ENCODE measurements around the gene UPK2. TPM values are rescaled to one million over a fixed set of nuclear protein-coding genes. Genes with fewer than 3 reads are reported as not detected.

The UPK2 gene
- polyA plus RNA-seq (ENCODE audit: insufficient read length in 3 of 3): 10 to 100 TPM; 13.4 to 22.5 (median 14.2) TPM
- long read RNA-seq, donor 1, transcript UPK2-201 (5 exons, 916 nt): major isoform, 11 of 11 reads
- long read RNA-seq, donor 1, partial matches to known transcripts: 0 of 11 reads
- long read RNA-seq, donor 1, other reads (novel, unspliced or antisense): 0 of 11 reads
- long read RNA-seq, donor 2, transcript UPK2-201 (5 exons, 916 nt): major isoform, 12 of 12 reads
- long read RNA-seq, donor 2, partial matches to known transcripts: 0 of 12 reads
- long read RNA-seq, donor 2, other reads (novel, unspliced or antisense): 0 of 12 reads
- long read RNA-seq, donor 3, partial matches to known transcripts: 0 of 3 reads
- long read RNA-seq, donor 3, other reads (novel, unspliced or antisense): 0 of 3 reads
- long read RNA-seq, donor 4, transcript UPK2-201 (5 exons, 916 nt): major isoform, 33 of 6,420 reads
- long read RNA-seq, donor 4, partial matches to known transcripts: 6,124 of 6,420 reads
- long read RNA-seq, donor 4, other reads (novel, unspliced or antisense): 263 of 6,420 reads
- long read RNA-seq, donor 5, transcript UPK2-201 (5 exons, 916 nt): major isoform, 5 of 14 reads
- long read RNA-seq, donor 5, partial matches to known transcripts: 9 of 14 reads
- long read RNA-seq, donor 5, other reads (novel, unspliced or antisense): 0 of 14 reads
- long read RNA-seq, donor 6, transcript UPK2-201 (5 exons, 916 nt): major isoform, 5 of 5 reads
- long read RNA-seq, donor 6, partial matches to known transcripts: 0 of 5 reads
- long read RNA-seq, donor 6, other reads (novel, unspliced or antisense): 0 of 5 reads
- long read RNA-seq, donor 7, transcript UPK2-201 (5 exons, 916 nt): major isoform, 46 of 5,626 reads
- long read RNA-seq, donor 7, partial matches to known transcripts: 5,313 of 5,626 reads
- long read RNA-seq, donor 7, other reads (novel, unspliced or antisense): 267 of 5,626 reads
- long read RNA-seq, donor 8: 0 reads
- long read RNA-seq, donor 9: 0 reads
- long read RNA-seq, donor 10, partial matches to known transcripts: 7 of 9 reads
- long read RNA-seq, donor 10, other reads (novel, unspliced or antisense): 0 of 9 reads
- long read RNA-seq, donor 11, transcript UPK2-201 (5 exons, 916 nt): major isoform, 6 of 6 reads
- long read RNA-seq, donor 11, partial matches to known transcripts: 0 of 6 reads
- long read RNA-seq, donor 11, other reads (novel, unspliced or antisense): 0 of 6 reads
- long read RNA-seq, donor 12, transcript UPK2-201 (5 exons, 916 nt): major isoform, 22 of 22 reads
- long read RNA-seq, donor 12, partial matches to known transcripts: 0 of 22 reads
- long read RNA-seq, donor 12, other reads (novel, unspliced or antisense): 0 of 22 reads
- long read RNA-seq, donor 13, partial matches to known transcripts: 0 of 1 reads
- long read RNA-seq, donor 13, other reads (novel, unspliced or antisense): 0 of 1 reads
- long read RNA-seq, donor 14: 0 reads
- long read RNA-seq, donor 15, transcript UPK2-201 (5 exons, 916 nt): major isoform, 14 of 14 reads
- long read RNA-seq, donor 15, partial matches to known transcripts: 0 of 14 reads
- long read RNA-seq, donor 15, other reads (novel, unspliced or antisense): 0 of 14 reads
- long read RNA-seq, donor 16, transcript UPK2-201 (5 exons, 916 nt): major isoform, 12 of 12 reads
- long read RNA-seq, donor 16, partial matches to known transcripts: 0 of 12 reads
- long read RNA-seq, donor 16, other reads (novel, unspliced or antisense): 0 of 12 reads

GRCh38 chr11:118956094-118956846, at the start of gene UPK2:
Gene UPK2, plus strand, starts transcription at chr11:118956298. Its CDS starts 53 bp downstream, at chr11:118956351.
- peak; percentile 74 for DNase-seq

DNA sequence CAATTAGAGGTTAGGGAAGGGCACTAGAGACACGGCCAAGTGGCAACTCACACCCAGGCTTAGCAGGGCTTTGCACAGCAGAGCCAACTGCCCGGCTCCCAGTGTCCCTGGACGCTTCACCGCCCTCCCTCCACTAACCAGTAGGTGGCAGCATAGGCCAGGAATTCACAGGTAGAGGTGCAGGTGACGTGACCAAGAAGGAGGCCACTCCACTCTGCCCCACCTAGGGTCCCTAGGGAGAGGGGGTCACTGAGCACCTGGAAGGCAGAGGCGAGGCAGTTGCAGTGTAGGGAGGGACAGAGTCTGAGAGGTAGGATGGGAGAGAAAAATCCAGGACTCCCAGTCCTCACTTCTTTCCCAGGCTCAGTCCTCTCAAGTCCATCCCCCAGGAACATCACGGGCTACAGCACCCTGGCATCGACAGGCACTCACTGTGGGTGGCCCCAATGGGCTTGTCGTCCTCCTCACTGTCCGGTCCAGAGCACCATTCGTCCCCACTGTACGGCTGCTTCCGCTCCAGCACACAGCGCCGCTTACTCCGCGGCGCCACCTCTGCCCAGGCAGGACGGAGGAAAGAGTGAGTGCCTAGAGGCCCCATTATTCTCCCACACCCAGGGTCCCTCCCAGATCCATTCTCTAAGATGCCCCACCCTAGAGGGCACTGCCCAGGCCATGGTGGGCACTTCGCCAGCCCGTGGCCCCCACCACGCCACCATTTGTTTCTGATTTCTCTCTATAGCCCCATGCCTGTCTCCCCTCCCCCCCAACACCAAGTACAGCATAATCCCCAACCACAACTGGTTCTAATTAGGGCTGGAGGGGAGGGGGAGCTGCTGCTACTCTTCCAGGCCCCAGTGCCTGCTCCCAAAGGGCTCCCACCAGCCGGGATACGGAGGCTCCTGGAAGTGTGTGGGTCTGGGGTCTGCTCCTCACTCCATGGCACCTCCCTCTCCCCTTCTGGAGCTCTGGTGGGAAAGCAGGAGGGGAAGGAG, 48.8 kb upstream of the UPK2 start:
- peak; percentile 81 for DNase-seq

DNA sequence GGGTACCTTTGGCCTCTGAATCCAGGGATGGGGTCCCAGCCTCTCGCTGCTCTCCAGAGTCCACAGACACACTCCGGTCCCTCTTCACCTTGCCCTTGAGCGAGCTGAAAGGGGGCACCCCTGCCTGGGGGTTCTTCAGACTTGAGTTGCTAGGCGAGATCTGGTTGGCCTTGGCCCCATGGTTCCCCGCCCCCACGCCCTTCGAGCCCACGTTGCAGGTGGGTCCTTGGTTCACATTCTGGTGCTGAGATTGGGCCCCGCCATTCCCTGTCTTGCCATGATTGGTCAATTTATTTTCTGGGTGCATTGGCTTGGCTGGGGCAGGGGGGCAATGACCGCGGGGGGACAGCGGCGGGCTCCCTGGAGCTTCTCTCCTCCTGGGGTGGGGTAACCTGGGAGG, 47.8 kb upstream of the UPK2 start:
- DNase-seq: no peak

DNA sequence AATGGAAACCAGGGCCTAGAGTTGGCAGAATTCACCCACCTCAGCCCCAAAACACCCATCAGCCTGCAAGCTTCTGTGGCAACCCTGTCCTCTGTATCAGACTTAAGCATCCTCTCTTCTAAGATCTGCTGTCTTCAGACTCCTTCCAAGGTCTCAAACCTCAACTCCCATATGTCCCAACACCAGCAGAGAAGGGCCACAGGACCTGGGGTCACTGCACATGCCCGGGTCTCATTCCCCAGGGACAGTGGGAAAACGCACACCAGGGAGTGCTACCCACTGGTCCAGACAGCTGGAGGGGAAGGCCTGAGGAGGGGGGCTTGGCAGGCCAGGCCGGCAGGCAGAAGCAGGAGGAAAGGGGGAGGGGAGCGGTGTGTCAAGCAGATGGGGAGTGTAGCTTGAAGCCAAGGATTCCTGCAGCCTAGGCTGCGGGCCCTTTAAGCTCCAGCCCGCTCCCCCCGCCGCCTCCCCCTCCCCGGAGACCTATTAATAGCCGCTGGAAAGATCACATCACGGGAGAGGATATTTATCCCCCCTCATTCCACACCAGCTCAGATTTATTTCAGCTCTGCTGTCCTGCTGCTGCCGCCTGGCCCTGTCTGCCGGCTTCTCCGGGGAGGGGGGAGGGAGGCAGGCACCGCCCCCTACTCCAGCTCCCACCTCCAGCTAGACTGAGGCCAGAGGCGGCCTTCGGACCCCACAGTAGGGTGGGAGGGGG, 47.0 kb upstream of the UPK2 start:
- peak; percentile 96 for DNase-seq

- DNase-seq: no peak
Measured at GRCh38 chr11:118909619-118910308, 46.3 kb upstream of the UPK2 start.

GRCh38 chr11:118910309-118911112, 45.6 kb upstream of the UPK2 start:
- peak; percentile 77 for DNase-seq

- DNase-seq: no peak
Measured at GRCh38 chr11:118911113-118911879, 44.8 kb upstream of the UPK2 start.

- DNase-seq: no peak
Measured at GRCh38 chr11:118911880-118912741, 44.0 kb upstream of the UPK2 start.

GRCh38 chr11:118912742-118913410, 43.2 kb upstream of the UPK2 start:
- no peak for DNase-seq

DNA sequence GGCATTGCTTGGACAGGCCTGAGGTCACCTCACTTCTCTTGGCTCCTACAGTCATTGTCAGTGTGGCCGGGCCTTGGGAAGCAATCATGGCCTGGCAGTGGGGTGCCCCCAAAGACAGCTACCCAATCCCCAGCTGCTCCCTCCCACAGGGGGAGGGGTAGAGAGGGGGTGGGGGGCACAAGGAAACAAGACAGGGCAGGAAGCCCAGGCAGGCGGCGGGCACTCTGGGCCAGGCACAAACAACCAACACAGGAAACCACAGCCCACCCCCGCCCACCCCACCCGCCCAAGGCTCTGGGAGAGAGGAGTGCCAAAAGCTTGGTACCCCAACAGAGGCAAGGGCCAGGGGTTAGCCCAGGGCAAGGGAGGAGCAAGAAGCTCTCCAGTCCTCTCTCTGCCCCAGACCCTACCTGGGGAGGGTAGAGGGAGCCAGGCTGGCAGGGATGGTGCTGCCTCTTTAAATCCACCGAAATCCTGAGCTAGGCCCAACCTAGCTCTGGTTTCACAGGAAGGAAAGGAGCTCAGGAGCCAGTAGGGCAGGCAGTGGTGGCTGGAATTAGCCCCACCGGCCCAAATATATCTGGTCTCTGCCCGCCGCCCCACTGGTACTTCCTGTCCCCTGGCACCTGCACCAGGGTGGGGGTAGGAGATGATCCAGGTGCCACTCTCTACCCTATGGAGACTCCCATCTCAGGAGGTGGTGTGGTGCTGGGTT, 42.5 kb upstream of the UPK2 start:
- no peak for DNase-seq

- DNase-seq: no peak
Measured at GRCh38 chr11:118914178-118914918, 41.8 kb upstream of the UPK2 start.

GRCh38 chr11:118914987-118915386, 41.1 kb upstream of the UPK2 start:
- DNase-seq: no peak

GRCh38 chr11:118915396-118915795, 40.7 kb upstream of the UPK2 start:
- DNase-seq: no peak
